Measurements from ENCODE around the gene GAB3. TPM values are rescaled to one million over a fixed set of nuclear protein-coding genes. Genes with fewer than 3 reads are reported as not detected.

The GAB3 gene
- total RNA-seq, 1 donor from 2014 or later: 17.7 TPM

DNA sequence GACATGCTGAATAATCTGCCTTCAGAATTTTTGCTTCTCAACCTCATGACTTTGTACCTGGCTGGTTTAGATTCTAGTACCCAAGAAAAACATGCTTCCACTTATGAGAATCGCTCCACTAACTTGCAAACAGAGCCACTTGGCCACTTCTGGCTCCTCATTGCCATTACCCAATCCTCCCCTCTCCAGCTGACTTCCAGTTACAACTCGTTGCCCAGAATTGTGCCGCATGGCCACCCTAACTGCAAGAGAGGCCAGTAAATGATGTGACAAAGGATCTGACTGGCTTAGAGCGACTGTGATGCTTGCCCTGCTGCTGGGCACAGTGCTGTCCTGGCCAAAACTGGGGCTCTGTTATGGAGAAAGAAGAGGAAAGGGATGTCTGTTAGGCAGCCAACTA is 7.8 kb upstream of the GAB3 start:
- DNase-seq (ENCODE audit: low spot score): no peak
- intact Hi-C loops (cut with DNase I): no loop called here

DNA sequence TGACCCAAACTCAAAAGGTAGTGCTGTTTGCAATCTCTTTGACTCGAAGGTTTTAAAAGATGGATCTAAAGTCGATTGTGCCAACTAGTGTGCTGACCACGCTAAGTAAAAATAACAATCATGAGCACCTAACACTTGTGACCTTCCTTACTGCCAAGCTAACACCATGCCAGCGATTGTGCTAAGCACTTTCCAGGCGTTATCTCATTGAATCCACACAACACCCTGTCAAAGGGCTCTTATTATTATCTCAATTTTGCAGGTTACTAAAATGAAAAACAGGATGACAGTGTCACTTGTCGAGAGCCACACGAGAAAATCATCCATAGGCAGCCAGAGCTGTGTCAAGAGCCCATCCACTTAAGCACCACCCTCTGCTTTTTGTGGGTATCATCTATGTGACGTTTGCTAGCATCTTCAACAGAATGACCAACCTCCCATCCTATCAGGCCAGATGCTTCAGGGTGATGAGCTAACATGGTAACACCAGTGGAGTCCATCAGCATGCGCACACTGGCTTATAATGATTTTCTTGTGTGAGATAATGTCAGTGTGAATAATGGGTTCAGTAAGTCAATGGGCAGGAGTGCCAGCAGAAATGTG is 893 bp upstream of the GAB3 start:
- intact Hi-C loops (cut with DNase I): loop anchor here (2.0 kb wide), 1 partner anchor 21 kb away; no protein-coding TSS in a partner anchor
- DNase-seq (ENCODE audit: low spot score): no peak

DNA sequence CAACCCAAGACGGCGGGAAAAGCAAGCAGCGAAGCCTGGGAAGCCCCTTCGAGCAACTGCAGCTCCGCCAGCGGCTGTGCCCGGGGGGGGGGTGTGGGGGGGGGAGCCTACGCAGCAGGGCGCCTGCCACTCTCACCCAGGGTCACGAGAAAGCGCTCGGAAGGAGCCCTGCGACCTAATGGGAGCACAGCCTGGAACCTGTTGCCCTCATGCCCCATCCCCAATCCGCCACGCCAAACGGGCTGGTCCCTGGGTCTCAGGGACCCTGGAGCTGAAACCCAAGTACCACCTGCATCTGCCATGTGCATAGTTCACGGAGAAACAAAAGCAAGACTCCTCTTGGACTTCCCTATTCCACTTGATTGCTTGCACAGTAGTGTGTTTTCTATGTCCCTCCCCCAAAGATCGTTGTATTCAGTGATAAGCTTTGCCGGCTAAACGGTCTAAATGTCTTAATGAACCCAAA is 359 bp upstream of the GAB3 start:
- intact Hi-C loops (cut with DNase I): loop anchor here (2.0 kb wide), 1 partner anchor 20 kb away; no protein-coding TSS in a partner anchor
- peak; percentile 80 for DNase-seq (ENCODE audit: low spot score)

DNA sequence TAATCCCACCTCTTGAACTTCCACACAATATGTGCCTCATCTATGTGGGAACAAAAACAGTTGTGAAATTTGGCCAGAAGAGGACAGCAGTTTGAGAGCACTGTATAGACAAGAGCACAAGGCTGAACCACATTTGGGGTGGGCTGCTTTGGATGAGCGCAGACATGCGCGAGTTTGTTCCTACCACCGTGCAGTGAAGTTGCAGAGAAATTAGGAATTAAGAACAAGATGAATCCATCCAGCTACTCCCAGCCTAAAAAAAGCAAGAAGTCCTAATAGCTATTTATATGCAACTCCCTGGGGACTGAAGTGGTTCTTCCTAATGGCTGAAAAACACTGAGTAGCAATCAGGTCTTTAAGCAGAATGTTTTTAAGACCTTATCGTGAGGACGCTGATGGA is 1.0 kb downstream of the GAB3 start:
- intact Hi-C loops (cut with DNase I): loop anchor here (2.0 kb wide), 1 partner anchor 19 kb away; no protein-coding TSS in a partner anchor
- no peak for DNase-seq (ENCODE audit: low spot score)

DNA sequence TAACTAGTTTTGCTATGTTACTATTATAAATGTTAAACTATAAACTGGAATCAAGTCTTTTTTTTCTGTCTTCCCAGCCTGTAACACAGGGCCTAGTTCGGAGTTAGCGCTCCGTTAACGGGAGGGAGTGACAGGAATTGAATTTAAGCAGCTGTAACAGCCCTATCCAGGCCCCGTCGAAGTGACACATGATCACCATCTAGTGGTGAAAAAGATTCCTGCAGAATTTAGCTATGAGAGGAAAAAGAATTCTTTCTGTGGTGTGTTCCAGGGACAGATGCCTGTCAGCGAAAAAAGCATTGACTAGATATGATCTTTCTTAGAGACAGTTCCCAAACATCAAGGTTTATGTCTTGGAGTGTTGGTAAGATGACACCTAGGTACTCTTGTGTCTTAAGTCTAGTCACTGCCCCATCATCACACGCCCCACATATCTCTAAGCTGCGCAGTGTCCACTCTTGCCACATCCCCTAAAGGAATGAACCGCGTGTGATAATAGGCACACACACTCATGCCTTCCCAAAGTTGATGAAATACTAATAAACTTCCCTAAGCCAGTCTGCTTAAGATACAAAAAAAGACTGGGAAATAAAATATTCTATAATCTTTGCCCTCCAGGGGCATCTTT is 2.1 kb downstream of the GAB3 start:
- DNase-seq (ENCODE audit: low spot score): no peak
- intact Hi-C loops (cut with DNase I): no loop called here

DNA sequence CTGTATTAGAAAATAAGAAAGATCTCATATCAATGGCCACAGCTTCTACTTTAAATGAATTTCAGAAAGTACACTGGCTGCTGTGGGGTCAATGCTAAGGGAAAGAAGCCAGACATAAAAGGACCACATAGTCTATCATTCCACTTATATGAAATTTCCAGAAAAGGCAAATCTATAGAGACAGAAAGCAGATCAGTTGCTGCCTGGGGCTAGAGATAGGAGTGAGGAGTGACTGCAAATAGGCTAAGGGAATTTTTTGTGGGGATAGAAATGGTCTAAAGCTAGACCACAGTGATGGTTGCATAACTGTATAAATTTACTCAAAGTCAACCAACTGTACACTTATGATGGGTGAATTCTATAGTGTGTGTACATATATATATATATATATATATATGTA is 8.3 kb downstream of the GAB3 start:
- intact Hi-C loops (cut with DNase I): no loop called here
- DNase-seq (ENCODE audit: low spot score): no peak

DNA sequence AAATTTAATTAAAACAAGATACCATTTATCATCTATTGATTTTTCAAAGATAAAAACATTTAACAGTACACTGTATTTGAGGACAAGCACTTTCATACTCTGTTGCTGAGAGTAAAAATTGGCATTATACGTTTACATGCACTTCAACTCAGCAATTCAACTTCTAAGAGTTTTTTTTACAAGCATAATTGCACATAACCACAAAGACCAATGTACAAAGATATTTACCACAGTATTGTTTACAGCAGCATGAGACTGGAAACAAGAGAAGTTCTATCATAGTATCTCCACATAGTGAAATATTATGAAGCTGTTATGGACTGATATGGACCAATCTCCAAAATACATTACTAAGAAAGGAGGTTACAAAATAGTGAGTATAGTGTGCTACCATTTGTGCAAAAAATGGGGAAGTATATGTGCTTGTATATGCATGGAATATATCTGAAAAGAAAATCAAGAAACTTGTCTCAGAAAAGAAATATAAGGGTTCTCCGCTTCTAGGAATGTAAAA is 10.9 kb downstream of the GAB3 start:
- no peak for DNase-seq (ENCODE audit: low spot score)
- intact Hi-C loops (cut with DNase I): no loop called here

DNA sequence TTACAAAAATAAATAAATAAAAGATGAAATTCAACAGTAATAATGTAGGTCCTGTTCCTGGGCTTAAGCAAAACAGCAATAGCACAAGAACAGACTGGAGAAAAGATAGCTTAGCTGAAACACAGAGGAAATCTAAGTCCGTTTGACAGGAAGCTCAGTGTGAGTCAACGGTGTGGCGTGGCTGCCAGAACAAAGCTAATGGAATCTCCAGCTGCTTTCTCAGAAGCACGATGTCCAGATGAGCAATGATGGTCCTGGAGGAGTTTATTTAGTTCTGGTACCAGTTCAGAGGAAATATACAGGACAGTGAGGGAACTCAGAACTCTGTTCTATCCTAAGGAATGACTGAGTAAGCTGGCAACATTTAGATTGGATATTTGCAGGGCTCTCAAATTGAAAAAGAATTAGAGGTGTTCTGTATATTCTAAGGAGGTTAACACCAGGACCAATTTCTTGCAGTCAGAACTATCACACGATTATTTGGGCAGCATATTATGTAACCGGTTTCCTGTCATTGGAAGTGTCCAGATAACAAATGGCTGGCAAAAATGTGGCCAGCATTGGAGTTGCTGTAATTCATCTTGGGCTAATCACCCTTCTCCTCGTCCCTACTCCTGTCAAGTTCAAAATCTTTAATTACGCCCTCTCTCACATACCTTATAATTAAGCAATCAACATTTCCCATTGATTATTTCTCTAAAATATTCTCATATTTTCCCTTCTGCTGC is 12.7 kb downstream of the GAB3 start:
- no peak for DNase-seq (ENCODE audit: low spot score)
- intact Hi-C loops (cut with DNase I): no loop called here

DNA sequence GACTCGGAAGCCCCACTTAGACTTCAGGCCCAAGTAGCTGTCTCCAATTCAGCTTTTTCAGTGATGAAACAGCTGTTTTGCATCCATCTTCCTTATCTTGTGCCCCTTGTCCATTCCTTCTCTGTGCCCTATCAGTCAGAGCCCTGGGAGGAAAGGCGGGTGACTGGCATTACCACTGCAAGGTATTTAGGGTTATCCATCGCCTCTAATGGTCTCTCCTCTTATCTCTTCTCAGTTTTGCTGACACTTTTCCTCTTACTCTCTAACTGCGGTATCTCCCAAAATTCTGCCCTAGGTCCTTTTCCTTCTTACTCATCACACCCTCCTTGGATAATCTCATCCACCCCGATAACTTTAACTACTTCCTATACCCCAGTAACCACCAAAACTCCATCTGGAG is 13.7 kb downstream of the GAB3 start:
- no peak for DNase-seq (ENCODE audit: low spot score)
- intact Hi-C loops (cut with DNase I): no loop called here

DNA sequence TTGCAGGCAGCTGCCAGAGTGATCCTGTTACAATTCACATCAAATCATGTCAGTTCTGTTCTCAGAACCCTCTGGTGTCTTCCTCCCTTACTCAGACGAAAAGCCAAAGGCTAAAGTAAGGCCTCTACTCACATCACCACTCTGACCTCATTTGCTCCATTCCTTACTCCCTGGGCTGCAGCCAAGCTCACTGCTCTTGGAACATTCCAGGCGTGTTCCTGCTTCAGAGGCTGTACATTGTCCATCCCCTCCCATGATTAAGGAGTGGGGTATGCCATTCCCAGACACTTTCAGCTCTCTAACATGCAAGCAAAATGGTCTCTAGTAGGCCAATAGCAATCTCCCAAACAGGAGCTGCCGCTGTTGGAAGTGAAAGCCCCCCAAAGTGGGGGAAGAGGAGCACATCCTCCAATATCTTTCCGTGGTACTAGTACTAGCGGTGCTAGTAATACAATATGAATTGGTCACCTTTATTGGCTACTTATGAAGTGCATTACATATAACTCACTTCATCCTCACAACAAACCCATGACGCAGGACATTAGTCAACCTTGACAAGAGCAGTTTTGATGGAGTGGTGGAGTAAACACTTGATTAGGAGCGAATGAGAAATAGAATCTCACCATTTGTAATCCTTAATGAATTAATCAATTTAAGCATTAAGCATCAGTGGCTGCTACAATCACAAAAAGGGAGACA is 15.0 kb downstream of the GAB3 start:
- intact Hi-C loops (cut with DNase I): no loop called here
- DNase-seq (ENCODE audit: low spot score): no peak

DNA sequence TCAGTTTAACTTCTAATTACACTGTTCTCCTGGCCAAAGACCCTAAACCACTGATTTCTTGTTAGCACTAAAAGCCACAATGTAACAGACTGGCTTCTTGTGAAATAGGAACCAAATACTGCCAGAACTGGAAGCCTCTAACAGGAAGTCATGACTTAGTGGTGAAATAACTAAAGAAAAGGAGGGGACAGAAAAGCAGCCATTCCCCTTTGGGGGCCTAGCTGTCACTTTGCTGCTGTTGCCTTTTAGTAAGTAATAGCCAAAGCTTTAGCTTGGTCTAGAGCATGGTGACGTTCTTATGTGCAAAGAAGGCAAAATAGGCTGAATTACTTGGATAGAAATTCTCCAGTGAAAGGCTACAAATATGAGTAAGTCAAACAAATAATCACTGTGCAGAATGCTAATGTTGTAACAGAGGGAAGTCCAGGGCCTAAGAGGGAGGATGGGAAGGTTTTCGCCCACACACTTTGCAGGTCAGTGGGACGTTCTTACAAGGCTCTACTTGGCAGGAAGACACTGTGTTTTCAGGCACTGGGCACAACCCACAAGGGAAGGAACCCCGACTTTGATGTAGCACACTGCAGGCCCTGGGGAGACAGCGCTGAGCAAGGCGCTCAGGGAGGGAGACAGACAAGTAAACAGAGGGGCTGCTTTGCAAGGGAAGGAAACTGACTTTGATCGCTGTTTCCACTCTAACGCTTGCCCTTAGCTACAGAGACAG is 16.7 kb downstream of the GAB3 start:
- DNase-seq (ENCODE audit: low spot score): no peak
- intact Hi-C loops (cut with DNase I): no loop called here

DNA sequence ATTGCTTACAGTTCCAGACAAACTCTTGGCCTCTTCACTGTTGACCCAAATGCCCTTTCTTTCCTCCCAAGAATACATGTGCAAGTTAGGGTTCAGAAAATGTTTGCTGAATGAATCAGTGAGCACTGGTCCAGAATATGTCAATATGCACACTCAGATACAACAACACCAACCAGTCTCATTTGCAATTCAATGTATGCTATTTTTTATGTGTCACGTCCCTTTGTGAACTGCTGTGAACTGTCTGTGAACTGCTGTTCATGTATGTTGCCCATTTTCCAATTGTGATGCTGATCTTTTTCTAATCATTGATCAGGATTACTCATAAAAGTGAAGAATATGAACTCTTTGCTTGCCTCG is 17.8 kb downstream of the GAB3 start:
- intact Hi-C loops (cut with DNase I): no loop called here
- DNase-seq (ENCODE audit: low spot score): no peak

DNA sequence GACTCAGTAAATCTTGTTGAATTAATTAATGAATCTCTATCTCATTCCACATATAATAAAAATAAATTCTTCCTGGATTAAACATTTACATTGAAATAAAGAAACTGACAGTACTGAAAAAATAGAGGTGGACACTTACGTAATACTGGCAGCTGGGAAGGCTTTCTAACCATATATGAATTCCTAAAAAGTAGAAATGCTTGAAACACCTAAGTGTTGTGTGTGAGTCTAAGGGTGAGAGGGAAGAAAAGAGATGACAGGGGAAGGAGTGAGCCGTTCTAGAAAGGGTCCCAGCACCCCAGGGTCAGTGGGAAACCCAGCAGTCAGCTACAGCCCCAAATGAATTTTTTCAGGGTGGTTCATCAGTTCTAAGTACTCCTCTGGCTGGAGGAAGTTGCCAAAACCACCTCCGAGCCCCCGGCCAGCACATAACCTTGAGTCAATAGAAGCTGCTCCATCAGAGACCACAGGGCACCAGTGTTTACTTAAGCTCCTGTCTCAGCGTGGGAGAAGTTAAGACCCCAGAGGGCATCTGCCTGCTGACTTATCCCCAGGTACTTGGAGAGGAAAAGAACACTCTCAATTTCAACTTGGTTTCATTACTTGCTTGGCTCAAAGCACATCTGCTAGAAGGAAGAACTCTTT is 18.3 kb downstream of the GAB3 start:
- intact Hi-C loops (cut with DNase I): no loop called here
- DNase-seq (ENCODE audit: low spot score): no peak

DNA sequence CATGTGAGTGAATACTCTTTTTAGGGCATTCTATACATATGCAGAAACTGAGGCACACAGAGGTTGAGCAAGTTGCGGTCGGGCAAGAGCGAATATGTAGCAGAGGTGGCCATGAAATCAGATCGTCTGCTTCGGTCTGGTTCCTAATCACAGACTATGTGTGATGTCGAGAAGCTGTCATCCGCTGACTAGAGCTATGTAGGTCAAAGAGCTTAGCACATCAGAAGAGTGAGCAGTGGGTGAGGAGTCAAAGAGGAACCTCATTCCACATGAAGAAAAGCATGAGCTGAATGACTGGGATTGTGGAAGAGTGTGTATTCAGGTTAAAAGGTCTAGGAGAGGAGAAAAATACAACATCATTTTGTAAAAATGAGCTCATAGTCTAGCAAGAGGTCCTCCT is 19.0 kb downstream of the GAB3 start:
- no peak for DNase-seq (ENCODE audit: low spot score)
- intact Hi-C loops (cut with DNase I): loop anchor here (2.0 kb wide), 1 partner anchor 19 kb away; the partner anchor contains the start of gene GAB3

DNA sequence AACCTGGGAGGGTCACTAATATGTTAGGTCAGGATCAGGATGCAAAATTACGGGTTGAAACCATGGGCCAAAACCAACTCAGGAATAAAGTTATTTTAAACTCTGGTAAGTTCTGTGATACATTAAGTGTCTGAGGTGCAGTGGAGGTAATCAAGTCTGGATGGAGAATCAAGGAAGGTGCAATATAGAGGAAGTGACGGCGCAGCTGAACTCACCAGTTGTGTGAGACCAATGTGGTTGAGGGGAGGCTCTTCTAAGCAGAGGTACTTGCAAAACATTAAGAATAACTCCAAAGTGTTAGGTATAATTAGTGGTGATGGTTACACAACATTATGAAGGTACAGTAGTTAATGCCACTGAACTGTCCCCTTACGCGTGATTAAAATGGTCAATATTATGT is 19.7 kb downstream of the GAB3 start:
- intact Hi-C loops (cut with DNase I): loop anchor here (2.0 kb wide), 1 partner anchor 20 kb away; the partner anchor contains the start of gene GAB3
- no peak for DNase-seq (ENCODE audit: low spot score)

DNA sequence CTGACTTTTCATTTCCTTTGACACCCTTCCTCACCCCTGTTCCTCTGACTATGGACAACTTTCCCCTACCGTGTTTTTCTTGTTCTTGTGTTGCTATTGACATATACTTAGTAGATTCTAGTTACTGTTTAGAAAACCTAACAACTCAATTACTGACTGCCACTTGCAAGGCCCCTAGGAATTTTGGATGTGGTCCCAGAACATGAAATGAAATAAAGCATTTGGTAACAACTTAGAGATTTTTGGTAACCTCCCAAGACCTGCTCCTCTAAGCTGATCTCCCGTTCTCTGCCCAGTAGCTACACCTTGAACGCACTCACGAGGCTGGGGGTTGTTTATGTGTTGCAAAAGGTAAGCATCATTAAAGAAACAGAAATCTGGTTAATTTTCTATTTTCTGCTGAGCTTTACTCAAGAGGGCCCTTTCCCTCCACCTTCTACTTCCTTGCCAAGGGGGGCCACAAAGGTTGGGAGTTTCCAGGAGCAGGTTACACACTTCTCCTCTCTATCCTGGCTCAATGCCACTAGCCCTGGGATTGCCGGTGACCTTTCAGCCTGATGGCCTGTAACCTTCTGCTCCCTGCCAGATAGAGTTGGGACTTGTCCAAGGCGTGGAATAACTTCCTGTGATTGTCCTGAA is 20.5 kb downstream of the GAB3 start:
- DNase-seq (ENCODE audit: low spot score): no peak
- intact Hi-C loops (cut with DNase I): loop anchor here (2.0 kb wide), 1 partner anchor 20 kb away; the partner anchor contains the start of gene GAB3

DNA sequence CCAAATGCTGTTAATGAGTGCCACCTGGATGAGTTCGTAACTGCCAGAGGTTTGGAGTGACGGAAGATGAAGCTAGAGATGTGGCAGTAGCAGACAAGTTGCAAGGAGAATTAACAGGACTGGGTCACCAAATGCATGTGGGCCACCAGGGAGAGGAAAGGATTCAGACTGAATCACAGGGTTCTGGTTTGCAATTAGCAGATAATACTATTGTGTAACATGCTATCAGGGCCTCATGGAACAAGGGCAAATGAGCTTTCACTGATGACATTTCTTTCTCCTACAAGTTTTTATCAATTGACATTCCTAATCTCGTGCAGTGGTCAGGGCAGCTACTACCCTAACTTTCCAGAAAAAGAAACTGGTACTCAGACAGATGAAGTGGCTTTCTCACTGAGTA is 21.4 kb downstream of the GAB3 start:
- intact Hi-C loops (cut with DNase I): no loop called here
- DNase-seq (ENCODE audit: low spot score): no peak

DNA sequence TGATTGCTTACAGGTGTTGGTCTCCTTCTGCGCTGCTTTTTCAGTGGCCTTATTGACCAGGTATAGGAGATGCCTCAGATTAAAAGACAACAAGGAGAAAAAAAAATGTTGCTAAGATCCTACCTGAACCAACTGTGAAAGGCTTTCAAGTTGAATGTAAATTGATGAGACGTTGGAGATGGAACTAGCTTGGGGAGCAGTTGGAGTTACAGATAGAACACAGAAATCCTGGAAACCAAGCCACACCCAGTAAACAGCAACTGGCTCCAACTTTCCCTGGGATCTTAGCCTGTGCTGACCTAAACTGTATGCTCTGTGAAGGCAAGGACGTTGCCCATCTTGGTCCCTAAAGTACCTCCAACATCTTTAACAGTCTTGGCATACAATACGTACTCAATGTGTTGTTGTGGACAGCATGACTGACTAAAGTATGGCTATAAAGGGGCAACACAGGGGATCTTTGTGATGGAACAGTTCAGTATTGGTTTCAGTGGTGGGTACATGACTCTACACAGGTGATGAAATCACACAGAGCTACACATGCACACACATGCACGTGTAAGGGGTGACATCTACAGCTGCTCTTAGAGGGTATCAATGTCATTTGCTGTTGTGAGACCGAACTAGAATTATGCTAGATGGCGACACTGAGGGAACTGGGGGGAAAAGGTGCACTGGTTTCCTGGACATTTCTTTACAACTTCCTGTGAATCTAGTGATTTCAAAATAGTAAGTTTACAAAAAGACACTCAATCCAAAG is 22.3 kb downstream of the GAB3 start:
- intact Hi-C loops (cut with DNase I): no loop called here
- no peak for DNase-seq (ENCODE audit: low spot score)

All from cardiac septum (tissue), 1 donor.